ENCODE data around the gene MB.

The MB gene

GRCh38 chr22:35591714-35592417 lies 25.3 kb downstream of the MB start:
- DNase-seq (ENCODE audit: low spot score in 2 of 2), result no peak
- Histone ChIP-seq H3K4me1 (no peaks in the 10 kb centered on the region), H3K9me3 (no peaks in the 10 kb centered on the region), H3K36me3 (replicated peaks) (no peaks in the 10 kb centered on the region), H3K27me3 (ENCODE audit: low read depth) (peaks cover 7% of the 10 kb centered on the region; the same call in 1 of the 2 replicates), H3K4me3 (no peak overlapping the region)
- in situ Hi-C loops (cut with MboI; ENCODE audit: low sequenced_read_pairs), result no loop called here

GRCh38 chr22:35590634-35591295 lies 26.4 kb downstream of the MB start:
- Histone ChIP-seq H3K4me3 (no peak overlapping the region), H3K4me1 (no peaks in the 10 kb centered on the region), H3K27me3 (ENCODE audit: low read depth) (peaks cover 7% of the 10 kb centered on the region; the same call in 1 of the 2 replicates), H3K36me3 (replicated peaks) (no peaks in the 10 kb centered on the region), H3K9me3 (no peaks in the 10 kb centered on the region)
- DNase-seq (ENCODE audit: low spot score in 2 of 2), result no peak
- in situ Hi-C loops (cut with MboI; ENCODE audit: low sequenced_read_pairs), result no loop called here

GRCh38 chr22:35589756-35590093 lies 27.4 kb downstream of the MB start:
- no peaks in the 10 kb centered on the region for H3K36me3 ChIP-seq (replicated peaks)
- no peak overlapping the region for H3K4me3 ChIP-seq
- in situ Hi-C loops (cut with MboI; ENCODE audit: low sequenced_read_pairs), result no loop called here
- DNase-seq (ENCODE audit: low spot score in 2 of 2), result no peak
- H3K9me3 ChIP-seq, result no peaks in the 10 kb centered on the region
- peaks cover 7% of the 10 kb centered on the region; the same call in 1 of the 2 replicates for H3K27me3 ChIP-seq (ENCODE audit: low read depth)
- H3K4me1 ChIP-seq, result no peaks in the 10 kb centered on the region

- DNase-seq (ENCODE audit: low spot score in 2 of 2), result no peak
- in situ Hi-C loops (cut with MboI; ENCODE audit: low sequenced_read_pairs), result no loop called here
- no peaks in the 10 kb centered on the region for H3K4me1 ChIP-seq
These were observed 27.9 kb downstream of the MB start for GRCh38 chr22:35589071-35589755.

GRCh38 chr22:35587896-35588295 lies 29.2 kb downstream of the MB start:
- H3K4me1 ChIP-seq, result no peaks in the 10 kb centered on the region; the same call in 1 of the 2 replicates
- H3K36me3 ChIP-seq (replicated peaks), result no peaks in the 10 kb centered on the region
- no peak overlapping the region for H3K4me3 ChIP-seq
- peaks cover 7% of the 10 kb centered on the region; the same call in 1 of the 2 replicates for H3K27me3 ChIP-seq (ENCODE audit: low read depth)
- in situ Hi-C loops (cut with MboI; ENCODE audit: low sequenced_read_pairs), result no loop called here
- no peak for DNase-seq (ENCODE audit: low spot score in 2 of 2)
- H3K9me3 ChIP-seq, result no peaks in the 10 kb centered on the region

More at GRCh38 chr22:35589071-35589755, 27.9 kb downstream of the MB start:
- peaks cover 7% of the 10 kb centered on the region; the same call in 1 of the 2 replicates for H3K27me3 ChIP-seq (ENCODE audit: low read depth)
- no peak overlapping the region for H3K4me3 ChIP-seq
- H3K9me3 ChIP-seq, result no peaks in the 10 kb centered on the region
- H3K36me3 ChIP-seq (replicated peaks), result no peaks in the 10 kb centered on the region

- no peaks in the 10 kb centered on the region for H3K9me3 ChIP-seq
- in situ Hi-C loops (cut with MboI; ENCODE audit: low sequenced_read_pairs), result no loop called here
- H3K27me3 ChIP-seq (ENCODE audit: low read depth), result peaks cover 7% of the 10 kb centered on the region; the same call in 1 of the 2 replicates
- no peaks in the 10 kb centered on the region; the same call in 1 of the 2 replicates for H3K4me1 ChIP-seq
- no peak overlapping the region for H3K4me3 ChIP-seq
- no peak for DNase-seq (ENCODE audit: low spot score in 2 of 2)
- no peaks in the 10 kb centered on the region for H3K36me3 ChIP-seq (replicated peaks)
These were observed 29.7 kb downstream of the MB start for GRCh38 chr22:35587447-35587870.

- no peak for DNase-seq (ENCODE audit: low spot score in 2 of 2)
- no peaks in the 10 kb centered on the region for H3K9me3 ChIP-seq
- in situ Hi-C loops (cut with MboI; ENCODE audit: low sequenced_read_pairs), result no loop called here
- H3K36me3 ChIP-seq (replicated peaks), result no peaks in the 10 kb centered on the region
- H3K4me3 ChIP-seq, result no peak overlapping the region
- no peaks in the 10 kb centered on the region; the same call in 1 of the 2 replicates for H3K4me1 ChIP-seq
- H3K27me3 ChIP-seq (ENCODE audit: low read depth), result peaks cover 7% of the 10 kb centered on the region; the same call in 1 of the 2 replicates
These were observed 30.4 kb downstream of the MB start for GRCh38 chr22:35586771-35587170.

GRCh38 chr22:35582861-35583670 lies 34.1 kb downstream of the MB start:
- H3K27me3 ChIP-seq (ENCODE audit: low read depth), result no peaks in the 10 kb centered on the region; the same call in 1 of the 2 replicates
- peak; percentile 64 to 74 for DNase-seq (ENCODE audit: low spot score in 2 of 2)
- H3K4me3 ChIP-seq, result no peak overlapping the region
- no peaks in the 10 kb centered on the region for H3K9me3 ChIP-seq
- no peaks in the 10 kb centered on the region; the same call in 1 of the 2 replicates for H3K4me1 ChIP-seq
- H3K36me3 ChIP-seq (replicated peaks), result no peaks in the 10 kb centered on the region
- in situ Hi-C loops (cut with MboI; ENCODE audit: low sequenced_read_pairs), result loop anchor here (5.0 kb wide), 2 partner anchors 151 to 231 kb away; no protein-coding TSS in a partner anchor

GRCh38 chr22:35582218-35582860 lies 34.8 kb downstream of the MB start:
- H3K4me1 ChIP-seq, result no peaks in the 10 kb centered on the region; the same call in 1 of the 2 replicates
- no peak overlapping the region for H3K4me3 ChIP-seq
- no peak for DNase-seq (ENCODE audit: low spot score in 2 of 2)
- no peaks in the 10 kb centered on the region for H3K27me3 ChIP-seq (ENCODE audit: low read depth)
- H3K36me3 ChIP-seq (replicated peaks), result no peaks in the 10 kb centered on the region
- in situ Hi-C loops (cut with MboI; ENCODE audit: low sequenced_read_pairs), result loop anchor here (5.0 kb wide), 2 partner anchors 150 to 230 kb away; no protein-coding TSS in a partner anchor
- H3K9me3 ChIP-seq, result no peaks in the 10 kb centered on the region

GRCh38 chr22:35581023-35581413 lies 36.1 kb downstream of the MB start:
- no peak for DNase-seq (ENCODE audit: low spot score in 2 of 2)
- in situ Hi-C loops (cut with MboI; ENCODE audit: low sequenced_read_pairs), result loop anchor here (5.0 kb wide), 2 partner anchors 149 to 229 kb away; no protein-coding TSS in a partner anchor
- H3K4me1 ChIP-seq, result no peaks in the 10 kb centered on the region; the same call in 1 of the 2 replicates
- no peaks in the 10 kb centered on the region for H3K9me3 ChIP-seq
- no peaks in the 10 kb centered on the region for H3K36me3 ChIP-seq (replicated peaks)
- H3K4me3 ChIP-seq, result no peak overlapping the region
- H3K27me3 ChIP-seq (ENCODE audit: low read depth), result no peaks in the 10 kb centered on the region

GRCh38 chr22:35580351-35581022 lies 36.6 kb downstream of the MB start:
- H3K27me3 ChIP-seq (ENCODE audit: low read depth), result no peaks in the 10 kb centered on the region
- no peaks in the 10 kb centered on the region for H3K9me3 ChIP-seq
- H3K36me3 ChIP-seq (replicated peaks), result no peaks in the 10 kb centered on the region
- DNase-seq (ENCODE audit: low spot score in 2 of 2), result no peak
- H3K4me3 ChIP-seq, result no peak overlapping the region
- H3K4me1 ChIP-seq, result no peaks in the 10 kb centered on the region; the same call in 1 of the 2 replicates
- in situ Hi-C loops (cut with MboI; ENCODE audit: low sequenced_read_pairs), result loop anchor here (5.0 kb wide), 2 partner anchors 148 to 228 kb away; no protein-coding TSS in a partner anchor

GRCh38 chr22:35578836-35579575 lies 38.1 kb downstream of the MB start:
- Histone ChIP-seq H3K27me3 (ENCODE audit: low read depth) (no peaks in the 10 kb centered on the region), H3K4me3 (no peak overlapping the region), H3K9me3 (no peaks in the 10 kb centered on the region), H3K36me3 (replicated peaks) (no peaks in the 10 kb centered on the region), H3K4me1 (no peaks in the 10 kb centered on the region; the same call in 1 of the 2 replicates)
- DNase-seq (ENCODE audit: low spot score in 2 of 2), result no peak
- in situ Hi-C loops (cut with MboI; ENCODE audit: low sequenced_read_pairs), result no loop called here

Data from HAP-1 (cell line).